Mesenchymal stem cell (in vitro differentiated cells and primary cell): ENCODE measurements around the gene MEF2D. TPM values are rescaled to one million over a fixed set of nuclear protein-coding genes. Genes with fewer than 3 reads are reported as not detected.
A peak's percentile ranks its signal among the peaks of the same experiment; 100 is the strongest.

Source experiments
- DNase-seq: peaks from one replicate; pipeline ENCODE4 v3.0.0-alpha.2; 2013
- H2AFZ ChIP-seq: one replicate; pipeline ENCODE4 v1.6.1; 2013; ENCODE audit warnings: low read depth, mild to moderate bottlenecking, control low read depth, inconsistent platforms, low read length, moderate library complexity
- H2AK5ac ChIP-seq: 2 replicates; pipeline ENCODE4 v1.6.1; 2013; ENCODE audit warnings: low read length, moderate library complexity, mild to moderate bottlenecking, inconsistent platforms; ENCODE audit not compliant: severe bottlenecking
- H2BK120ac ChIP-seq: one replicate; pipeline ENCODE4 v1.6.1; 2013; ENCODE audit warnings: low read depth, mild to moderate bottlenecking, inconsistent platforms, low read length, moderate library complexity
- H2BK12ac ChIP-seq, 2 experiments: one replicate each; pipeline ENCODE4 v1.6.1; 2013; ENCODE audit warnings: inconsistent platforms in 2 of 2, low read length in 2 of 2, mild to moderate bottlenecking in 2 of 2, moderate library complexity in 2 of 2, control low read depth in 1 of 2
- H2BK15ac ChIP-seq: one replicate; pipeline ENCODE4 v1.6.1; 2013; ENCODE audit warnings: mild to moderate bottlenecking, low read depth, inconsistent platforms; ENCODE audit not compliant: poor library complexity, severe bottlenecking
- H2BK5ac ChIP-seq: 2 replicates; pipeline ENCODE4 v1.6.1; 2013; ENCODE audit warnings: low read depth, mild to moderate bottlenecking, low read length, control low read depth, inconsistent platforms; ENCODE audit not compliant: poor library complexity, severe bottlenecking
- H3K14ac ChIP-seq, 2 experiments: one replicate each; pipeline ENCODE4 v1.6.1; 2013; ENCODE audit warnings: inconsistent platforms in 2 of 2, low read length in 2 of 2, control low read depth in 1 of 2, mild to moderate bottlenecking in 1 of 2, moderate library complexity in 1 of 2
- H3K18ac ChIP-seq, 2 experiments: one replicate each; pipeline ENCODE4 v1.6.1; 2013; ENCODE audit warnings: inconsistent platforms in 2 of 2, low read length in 2 of 2, control low read depth in 1 of 2, low read depth in 1 of 2, mild to moderate bottlenecking in 1 of 2
- H3K23ac ChIP-seq, 2 experiments: one replicate each; pipeline ENCODE4 v1.6.1; 2013; ENCODE audit warnings: inconsistent platforms in 2 of 2, low read length in 2 of 2, mild to moderate bottlenecking in 2 of 2, moderate library complexity in 2 of 2, control low read depth in 1 of 2
- H3K27ac ChIP-seq: 2 replicates; pipeline ENCODE4 v1.5.1; 2013; ENCODE audit warnings: mild to moderate bottlenecking, moderate library complexity, low read length, control low read depth, inconsistent platforms; ENCODE audit not compliant: poor library complexity, severe bottlenecking
- H3K27me3 ChIP-seq, 2 experiments: 2 replicates each; pipeline versions ENCODE4 v1.6.1 to v1.7.0; 2013; ENCODE audit warnings: low read length in 2 of 2, mild to moderate bottlenecking in 2 of 2, moderate library complexity in 2 of 2, control low read depth in 1 of 2, inconsistent platforms in 1 of 2; ENCODE audit not compliant: control insufficient read depth in 1 of 2, insufficient read depth in 1 of 2
- H3K36me3 ChIP-seq, 2 experiments: 2 replicates each; pipeline versions ENCODE4 v1.6.1 to v1.7.0; 2013; ENCODE audit warnings: low read length in 2 of 2, control low read depth in 1 of 2, inconsistent platforms in 1 of 2, low read depth in 1 of 2, mild to moderate bottlenecking in 1 of 2; ENCODE audit not compliant: insufficient read depth in 2 of 2, control insufficient read depth in 1 of 2
- H3K4ac ChIP-seq, 2 experiments: one replicate each; pipeline ENCODE4 v1.6.1; 2013; ENCODE audit warnings: inconsistent platforms in 2 of 2, low read length in 2 of 2, mild to moderate bottlenecking in 2 of 2, moderate library complexity in 2 of 2, control low read depth in 1 of 2, low read depth in 1 of 2
- H3K4me1 ChIP-seq: 2 replicates; pipeline ENCODE4 v1.6.1; 2013; ENCODE audit warnings: low read depth, low read length, control low read depth; ENCODE audit not compliant: control insufficient read depth, insufficient read depth
- H3K4me2 ChIP-seq: 2 replicates; pipeline ENCODE4 v1.6.1; 2013; ENCODE audit warnings: low read length, mild to moderate bottlenecking, inconsistent platforms; ENCODE audit not compliant: poor library complexity, severe bottlenecking
- H3K4me3 ChIP-seq, 2 experiments: 2 replicates each; pipeline versions ENCODE4 v1.5.1 to v1.7.0; 2013; ENCODE audit warnings: low read length in 2 of 2, mild to moderate bottlenecking in 2 of 2, control low read depth in 1 of 2, low read depth in 1 of 2; ENCODE audit not compliant: insufficient read depth in 1 of 2
- H3K79me1 ChIP-seq: replicated peaks from 2 replicates; pipeline ENCODE4 v1.6.1; 2013; ENCODE audit warnings: mild to moderate bottlenecking, control low read depth, low read length, inconsistent platforms; ENCODE audit not compliant: poor library complexity, severe bottlenecking
- H3K9ac ChIP-seq: 2 replicates; pipeline ENCODE4 v1.7.0; 2013; ENCODE audit warnings: mild to moderate bottlenecking, low read length, moderate library complexity
- H3K9me3 ChIP-seq: 2 replicates; pipeline ENCODE4 v1.7.0; 2013; ENCODE audit warnings: mild to moderate bottlenecking, low read length; ENCODE audit not compliant: control insufficient read depth
- H4K8ac ChIP-seq: one replicate; pipeline ENCODE4 v1.6.1; 2013; ENCODE audit warnings: inconsistent platforms, mild to moderate bottlenecking, low read length, moderate library complexity
- H4K91ac ChIP-seq: one replicate; pipeline ENCODE4 v1.6.1; 2013; ENCODE audit warnings: mild to moderate bottlenecking, low read length, inconsistent platforms
- WGBS: methylation state at CpG from one replicate; pipeline ENCODE4 v1.1.7; 2013; ENCODE audit warnings: mixed read lengths; 5-methylcytosine and 5-hydroxymethylcytosine counted together
- polyA plus RNA-seq, 2 experiments: library from polyadenylated mRNA; stranded (reverse); fragments of 200-250 nt; gene quantifications; one replicate each; pipeline ENCODE4 v1.2.3, GENCODE V29; 2013

Gene MEF2D
- 38.6 TPM for polyA plus RNA-seq (2013, experiment 1 of 2)
- 34.2 TPM for polyA plus RNA-seq (2013, experiment 2 of 2)

DNA sequence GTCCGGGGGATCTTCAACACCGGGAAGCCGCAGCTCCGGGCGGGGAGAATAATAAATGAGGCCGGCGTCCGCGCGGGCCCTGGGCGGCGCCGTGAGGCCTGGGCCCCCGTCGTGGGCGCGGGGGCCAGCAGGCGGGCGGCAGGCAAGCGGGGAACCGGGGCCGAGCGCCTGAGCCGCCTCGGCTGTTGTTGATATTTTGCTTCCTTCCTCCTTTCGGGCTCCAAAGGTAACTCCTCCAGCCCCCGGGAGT, at the start of gene MEF2D:
MEF2D (minus strand) TSS at position 233 of the 250 bp plus-strand sequence. CDS start 17,483 bp downstream, outside the sequence.
- H3K27me3 ChIP-seq = no peaks in the 10 kb centered on the region
- H3K4ac ChIP-seq = peak within 1 kb of the TSS; percentile 96 to 98
- peak within 1 kb of the TSS; percentile 89 for H2BK15ac ChIP-seq
- peaks cover 0 to 4% of the 10 kb centered on the region in 2 experiments for H3K36me3 ChIP-seq
- no peaks in the 10 kb centered on the region for H3K9me3 ChIP-seq
- peak within 1 kb of the TSS; percentile 99 for H3K18ac ChIP-seq
- WGBS = under 1% methylated on average over 24 of the region's 27 CpGs
- H3K4me2 ChIP-seq = peak within 1 kb of the TSS; percentile 98
- peak within 1 kb of the TSS; percentile 87 to 92 for H3K4me3 ChIP-seq
- H4K8ac ChIP-seq = peak within 1 kb of the TSS; percentile 99
- H2BK5ac ChIP-seq = peak within 1 kb of the TSS; percentile 100
- H2BK120ac ChIP-seq = peak within 1 kb of the TSS; percentile 100
- H2AFZ ChIP-seq = peak within 1 kb of the TSS; percentile 73
- peak within 1 kb of the TSS; percentile 97 for H3K9ac ChIP-seq
- peak within 1 kb of the TSS; percentile 53 for H2AK5ac ChIP-seq
- H3K79me1 ChIP-seq = no peaks in the 10 kb centered on the region
- peak within 1 kb of the TSS; percentile 100 for H4K91ac ChIP-seq
- H3K23ac ChIP-seq = peak within 1 kb of the TSS in 1 of 2 experiments; percentile 84
- peak within 1 kb of the TSS; percentile 98 for H2BK12ac ChIP-seq
- H3K27ac ChIP-seq = peak within 1 kb of the TSS; percentile 96
- no peak for DNase-seq
- H3K4me1 ChIP-seq = peaks cover 57% of the 10 kb centered on the region
- H3K14ac ChIP-seq = peak within 1 kb of the TSS; percentile 82 to 98

- H3K79me1 ChIP-seq = no peaks in the 10 kb centered on the region
- no peak overlapping the region for H3K4me3 ChIP-seq
- H3K9me3 ChIP-seq = no peaks in the 10 kb centered on the region
- no peak for DNase-seq
- H3K4me2 ChIP-seq = no peak overlapping the region
- peaks cover 7% of the 10 kb centered on the region for H3K4me1 ChIP-seq
- no peak overlapping the region for H2BK15ac ChIP-seq
- no peaks in the 10 kb centered on the region for H3K27me3 ChIP-seq
- H2AK5ac ChIP-seq = no peak overlapping the region
- H2BK12ac ChIP-seq = no peak overlapping the region
- peaks cover 9 to 16% of the 10 kb centered on the region in 2 experiments for H3K36me3 ChIP-seq
- H4K8ac ChIP-seq = no peak overlapping the region
- no peak overlapping the region for H3K18ac ChIP-seq
- H3K27ac ChIP-seq = no peak overlapping the region
- no peak overlapping the region for H2BK5ac ChIP-seq
- no peak overlapping the region for H4K91ac ChIP-seq
- WGBS = 96% methylated on average over 5 of the region's 5 CpGs
- no peak overlapping the region for H3K14ac ChIP-seq
- no peak overlapping the region for H2AFZ ChIP-seq
- no peak overlapping the region for H3K4ac ChIP-seq
- H3K9ac ChIP-seq = no peak overlapping the region
- H3K23ac ChIP-seq = no peak overlapping the region
- no peak overlapping the region for H2BK120ac ChIP-seq
These were observed 49.8 kb upstream of the MEF2D start for GRCh38 chr1:156550346-156550745.

- Histone ChIP-seq H2AK5ac (no peak overlapping the region), H2BK12ac (no peak overlapping the region), H3K4me3 (no peak overlapping the region), H4K8ac (no peak overlapping the region), H3K27me3 (no peaks in the 10 kb centered on the region), H2BK5ac (no peak overlapping the region), H3K79me1 (no peaks in the 10 kb centered on the region), H3K9ac (no peak overlapping the region), H3K14ac (no peak overlapping the region), H2BK15ac (no peak overlapping the region), H2BK120ac (no peak overlapping the region), H3K4ac (no peak overlapping the region), H3K4me1 (peaks cover 7% of the 10 kb centered on the region), H3K18ac (no peak overlapping the region), H3K23ac (no peak overlapping the region), H3K27ac (no peak overlapping the region), H3K4me2 (no peak overlapping the region), H4K91ac (no peak overlapping the region), H2AFZ (no peak overlapping the region), H3K36me3 (peaks cover 9 to 17% of the 10 kb centered on the region in 2 experiments), H3K9me3 (no peaks in the 10 kb centered on the region)
- no peak for DNase-seq
- WGBS = 100% methylated on average over 1 of the region's 1 CpG
These were observed 49.3 kb upstream of the MEF2D start for GRCh38 chr1:156549831-156550230.

DNA sequence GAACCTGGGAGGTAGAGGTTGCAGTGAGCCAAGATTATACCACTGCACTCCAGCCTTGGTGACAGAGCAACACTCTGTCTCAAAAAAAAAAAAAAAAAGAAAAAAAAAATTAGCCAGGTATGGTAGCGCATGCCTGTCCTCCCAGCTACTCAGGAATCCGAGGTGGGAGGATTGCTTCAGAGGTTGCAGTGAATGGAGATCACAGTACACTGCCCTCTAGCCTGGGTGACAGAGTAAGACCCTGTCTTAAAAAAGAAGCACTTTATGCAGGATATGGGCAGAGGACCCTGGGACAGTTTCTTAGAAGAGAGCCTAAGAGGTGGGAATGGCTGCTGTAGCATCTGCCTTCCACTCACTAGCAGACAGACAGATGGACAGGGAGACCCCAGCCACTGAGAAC, 48.8 kb upstream of the MEF2D start:
- no peaks in the 10 kb centered on the region for H3K27me3 ChIP-seq
- WGBS = 84% methylated on average over 2 of the region's 2 CpGs

More for the DNA sequence above, 48.8 kb upstream of the MEF2D start:
- Histone ChIP-seq H2BK5ac (no peak overlapping the region), H3K36me3 (peaks cover 9 to 18% of the 10 kb centered on the region in 2 experiments), H3K14ac (no peak overlapping the region), H2BK12ac (no peak overlapping the region), H3K27ac (no peak overlapping the region), H3K9me3 (no peaks in the 10 kb centered on the region), H3K18ac (no peak overlapping the region), H3K4me2 (no peak overlapping the region), H3K4me3 (no peak overlapping the region), H2BK15ac (no peak overlapping the region), H3K9ac (no peak overlapping the region), H4K8ac (no peak overlapping the region), H4K91ac (no peak overlapping the region), H2AFZ (no peak overlapping the region), H2BK120ac (no peak overlapping the region), H3K4ac (no peak overlapping the region), H3K4me1 (peaks cover 7% of the 10 kb centered on the region), H3K79me1 (no peaks in the 10 kb centered on the region), H3K23ac (no peak overlapping the region), H2AK5ac (no peak overlapping the region)
- no peak for DNase-seq
